Measurements from ENCODE around the gene ZNF284. TPM values are rescaled to one million over a fixed set of nuclear protein-coding genes. Genes with fewer than 3 reads are reported as not detected.
"Not testable (repeated sequence)": the region's sequence is repeated elsewhere in the genome, so short reads cannot be mapped to it uniquely, and the experiment has no call there.

The ZNF284 gene
- total RNA-seq, 2 donors from 2014 or later = 2.3 to 2.4 TPM

DNA sequence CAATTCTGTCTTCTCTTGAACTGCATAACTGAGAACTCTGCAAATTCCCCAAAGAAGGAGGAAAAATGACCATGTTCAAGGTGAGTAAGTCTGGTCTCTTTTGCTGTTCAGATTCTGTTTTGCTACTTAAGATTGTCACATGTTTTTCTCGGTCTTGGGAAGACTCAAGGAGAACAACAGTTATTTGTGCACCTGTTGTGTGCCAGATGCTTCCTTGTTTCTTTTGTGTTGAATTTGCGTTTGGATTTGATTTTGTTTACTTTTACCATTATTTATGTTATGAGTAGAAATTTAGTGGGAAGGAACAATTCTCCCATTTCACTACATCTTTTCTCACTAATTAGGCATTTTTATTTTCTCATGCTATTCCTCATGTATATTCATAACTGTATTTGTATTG is 4.4 kb downstream of the ZNF284 start:
- no peak for DNase-seq (ENCODE audit: low spot score in 2 of 2)
- H3K36me3 Mint-ChIP-seq = peaks cover 35 to 43% of the 10 kb centered on the region in 2 donors
- peaks cover 5 to 11% of the 10 kb centered on the region in 2 donors for H3K9me3 Mint-ChIP-seq
- ATAC-seq = no peak
- H3K27ac Mint-ChIP-seq = no peak overlapping the region

DNA sequence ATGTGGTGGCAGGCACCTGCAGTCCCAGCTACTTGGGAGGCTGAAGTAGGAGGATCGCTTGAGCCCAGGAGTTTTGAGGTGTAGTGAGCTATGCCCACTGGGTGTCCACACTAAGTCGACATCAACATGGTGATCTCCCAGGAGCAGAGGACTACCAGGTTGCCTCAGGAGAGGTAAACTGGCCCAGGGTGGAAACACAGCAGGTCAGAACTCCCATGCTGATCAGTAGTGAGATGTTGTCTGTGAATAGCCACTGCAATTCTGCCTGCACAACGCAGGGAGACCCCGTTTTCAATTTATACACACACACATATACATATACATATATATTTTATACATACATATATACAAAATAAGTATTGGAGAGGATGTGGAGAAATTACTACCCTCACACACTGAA is 20.1 kb downstream of the ZNF284 start:
- DNase-seq (ENCODE audit: low spot score in 2 of 2) = no peak
- H3K9me3 Mint-ChIP-seq = peaks cover 0 to 5% of the 10 kb centered on the region in 2 donors

DNA sequence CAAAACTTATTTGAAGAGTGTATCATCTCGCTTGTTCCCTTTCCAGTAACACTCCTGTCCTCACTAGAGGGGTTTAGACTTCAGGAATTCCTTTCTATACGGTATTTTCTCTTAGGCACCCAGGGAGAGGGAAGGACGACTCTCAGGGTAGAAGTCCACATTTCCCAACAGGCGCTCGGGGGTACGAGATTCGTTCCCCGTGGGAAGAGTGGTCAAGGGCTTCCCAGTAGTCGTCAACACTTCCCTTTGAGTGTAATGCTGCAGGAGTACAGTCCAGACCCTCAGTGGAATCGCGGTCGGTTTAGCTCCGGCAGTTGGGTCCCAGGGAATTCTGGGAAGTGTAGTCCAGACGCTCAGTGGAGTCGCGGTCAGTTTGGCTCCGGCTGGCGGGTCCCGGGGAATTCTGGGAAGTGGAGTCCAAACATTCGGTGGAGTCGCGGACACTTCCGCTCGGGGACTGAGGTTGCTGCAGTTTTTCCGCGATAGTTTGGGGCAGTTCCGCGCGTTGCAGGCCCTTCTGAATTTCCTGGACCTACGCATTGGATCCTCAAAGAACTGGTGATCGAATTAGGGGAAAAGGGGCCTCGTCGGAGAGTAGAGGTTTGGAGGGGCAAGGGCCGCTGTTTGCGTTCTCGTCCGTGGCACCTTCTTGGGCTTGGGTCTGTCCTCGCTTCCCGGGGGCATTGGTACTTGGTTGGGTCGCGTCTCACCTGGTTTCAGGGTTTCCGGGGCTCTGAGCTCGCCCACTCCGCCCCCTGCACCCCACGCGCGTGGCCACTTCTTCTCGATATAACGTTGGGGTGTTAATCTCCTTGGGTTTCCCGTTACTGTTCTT is 22.2 kb downstream of the ZNF284 start, which contains the start of gene ZNF224:
TSS of gene ZNF224 (plus strand) at position 431 of the 835 bp plus-strand sequence. CDS start 3,513 bp downstream, outside the sequence.
- DNase-seq (ENCODE audit: low spot score in 2 of 2) (peak; percentile 71 to 77), ATAC-seq (peak; percentile 76 to 95)
- peak within 1 kb of the TSS; percentile 94 to 95 for H3K27ac Mint-ChIP-seq
- H3K36me3 Mint-ChIP-seq = peaks cover 34 to 51% of the 10 kb centered on the region in 2 donors
- H3K9me3 Mint-ChIP-seq = peaks cover 4 to 12% of the 10 kb centered on the region in 2 donors

More for the DNA sequence above, 20.1 kb downstream of the ZNF284 start:
- no peak for ATAC-seq
- no peak overlapping the region for H3K27ac Mint-ChIP-seq
- peaks cover 17 to 33% of the 10 kb centered on the region in 2 donors for H3K36me3 Mint-ChIP-seq

DNA sequence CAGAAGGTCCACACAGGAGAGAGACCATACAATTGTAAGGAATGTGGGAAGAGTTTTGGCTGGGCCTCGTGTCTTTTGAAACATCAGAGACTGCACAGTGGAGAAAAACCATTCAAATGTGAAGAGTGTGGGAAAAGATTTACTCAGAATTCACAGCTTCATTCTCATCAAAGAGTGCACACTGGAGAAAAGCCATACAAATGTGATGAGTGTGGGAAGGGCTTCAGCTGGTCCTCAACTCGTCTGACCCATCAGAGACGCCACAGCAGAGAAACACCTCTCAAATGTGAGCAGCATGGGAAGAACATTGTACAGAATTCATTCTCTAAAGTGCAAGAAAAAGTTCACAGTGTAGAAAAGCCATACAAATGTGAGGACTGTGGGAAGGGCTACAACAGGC is 35.8 kb downstream of the ZNF284 start:
- H3K36me3 Mint-ChIP-seq = peaks cover 55 to 82% of the 10 kb centered on the region in 2 donors
- no peak for DNase-seq (ENCODE audit: low spot score in 2 of 2)
- no peak overlapping the region for H3K27ac Mint-ChIP-seq
- ATAC-seq = no peak
- peaks cover 45 to 57% of the 10 kb centered on the region in 2 donors for H3K9me3 Mint-ChIP-seq

DNA sequence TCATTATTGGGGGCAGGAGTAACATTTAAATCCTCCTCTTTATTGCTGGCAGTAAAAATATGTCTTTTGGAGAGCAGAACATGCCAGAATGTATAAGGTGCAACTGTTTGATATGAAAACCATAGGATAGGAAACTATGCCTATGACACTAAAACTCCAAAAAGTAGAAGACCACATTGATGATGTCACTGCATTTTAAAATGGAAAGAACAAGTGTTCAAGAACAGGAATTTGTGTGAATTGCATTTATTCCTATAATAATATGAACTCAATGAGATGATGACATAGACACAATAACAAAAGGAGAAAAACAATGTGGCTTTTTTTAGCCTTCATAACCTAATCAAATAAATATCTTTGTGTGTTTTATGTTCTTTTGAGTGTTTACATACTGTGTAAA is 37.5 kb downstream of the ZNF284 start:
- Mint-ChIP-seq H3K27ac (no peak overlapping the region), H3K9me3 (peaks cover 37 to 44% of the 10 kb centered on the region in 2 donors), H3K36me3 (peaks cover 50 to 71% of the 10 kb centered on the region in 2 donors)
- ATAC-seq = no peak
- DNase-seq (ENCODE audit: low spot score in 2 of 2) = no peak

DNA sequence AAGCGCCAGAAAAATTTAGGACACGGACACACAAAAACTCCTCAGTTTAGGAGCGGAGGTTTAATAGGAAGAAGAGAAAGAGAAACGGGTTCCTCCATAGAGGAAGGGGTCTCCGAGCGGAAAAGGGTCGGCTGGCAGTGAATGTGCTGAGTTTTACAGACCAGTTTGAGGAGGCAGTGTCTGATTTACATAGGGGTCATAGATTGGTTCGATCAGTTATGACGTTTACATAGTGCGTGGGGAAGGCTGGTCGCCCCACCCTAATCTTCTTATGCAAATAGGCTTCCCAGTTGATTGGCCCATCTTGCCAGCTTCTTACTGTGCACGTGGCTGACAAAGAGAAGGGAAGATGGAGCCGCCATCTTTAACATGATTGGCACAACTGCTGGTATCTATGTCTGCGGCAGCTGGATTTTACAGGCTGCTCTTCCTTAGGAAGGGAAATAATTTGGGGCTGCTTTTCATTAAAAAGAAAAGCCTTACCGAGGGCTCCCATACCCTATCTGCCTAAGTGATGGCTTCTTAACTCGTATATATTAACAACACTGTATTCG is 40.0 kb downstream of the ZNF284 start:
- peak in 1 of 2 donors; percentile 44 for ATAC-seq
- Mint-ChIP-seq H3K9me3 (peaks cover 23 to 38% of the 10 kb centered on the region in 2 donors), H3K27ac (no peak overlapping the region), H3K36me3 (peaks cover 41 to 48% of the 10 kb centered on the region in 2 donors)
- DNase-seq (ENCODE audit: low spot score in 2 of 2) = no peak

DNA sequence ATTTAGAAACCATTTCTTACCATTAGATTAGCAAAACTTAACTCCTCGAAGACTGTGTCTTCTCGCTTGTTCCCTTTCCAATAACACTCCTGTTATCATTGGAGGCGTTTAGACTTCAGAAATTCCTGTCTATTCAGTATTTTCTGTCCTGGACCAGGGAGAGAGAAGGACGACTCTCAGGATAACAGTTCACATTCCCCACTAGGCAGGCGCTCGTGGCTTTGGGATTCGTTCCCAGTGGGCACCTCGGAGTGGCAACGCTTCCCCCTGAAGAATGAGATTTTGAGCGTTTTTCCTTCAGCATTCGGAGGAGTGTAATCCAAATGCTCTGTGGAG is 40.8 kb downstream of the ZNF284 start:
- H3K9me3 Mint-ChIP-seq = peaks cover 15 to 30% of the 10 kb centered on the region in 2 donors
- ATAC-seq = no peak

DNA sequence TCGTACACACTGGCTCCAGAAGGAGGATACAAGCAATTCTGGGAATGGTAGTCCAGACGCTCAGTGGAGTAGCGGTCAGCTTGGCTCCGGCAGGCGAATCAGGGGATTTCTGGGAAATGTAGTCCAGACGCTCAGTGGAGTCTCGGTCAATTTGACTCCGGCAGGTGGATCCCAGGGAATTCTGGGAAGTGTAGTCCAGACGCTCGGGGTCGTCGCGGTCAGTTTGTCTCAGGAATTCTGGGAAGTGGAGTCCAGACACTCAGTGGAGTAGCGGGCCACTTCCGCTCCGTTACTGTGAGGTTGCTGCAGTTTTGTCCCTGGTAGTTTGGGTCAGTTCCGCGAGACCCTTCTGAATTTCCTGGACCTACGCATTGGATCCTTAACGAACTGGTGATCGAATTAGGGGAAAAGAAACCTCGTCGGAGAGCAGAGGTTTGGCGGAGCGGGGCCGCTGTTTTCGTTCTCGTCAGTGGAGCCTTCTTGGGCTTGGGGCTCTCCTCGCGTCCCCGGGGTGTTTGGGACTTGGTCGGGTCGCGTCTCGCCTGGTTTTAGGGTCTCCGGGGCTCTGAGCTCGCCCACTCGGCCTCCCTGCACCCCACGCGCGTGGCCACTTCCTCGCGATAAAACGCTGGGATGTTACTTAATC is 41.3 kb downstream of the ZNF284 start, which contains the start of gene ZNF225:
TSS of gene ZNF225 (plus strand) at position 262 of the 646 bp plus-strand sequence. CDS start 2,429 bp downstream, outside the sequence.
- H3K27ac Mint-ChIP-seq = peak within 1 kb of the TSS; percentile 86 to 94
- peaks cover 10 to 25% of the 10 kb centered on the region in 2 donors for H3K9me3 Mint-ChIP-seq
- peak; percentile 57 to 80 for DNase-seq (ENCODE audit: low spot score in 2 of 2)
- peak; percentile 81 to 91 for ATAC-seq
- peaks cover 28 to 44% of the 10 kb centered on the region in 2 donors for H3K36me3 Mint-ChIP-seq

More for the DNA sequence above, 40.8 kb downstream of the ZNF284 start:
- Mint-ChIP-seq H3K27ac (peak overlapping the region; percentile 86 to 94), H3K36me3 (peaks cover 33 to 44% of the 10 kb centered on the region in 2 donors)
- no peak for DNase-seq (ENCODE audit: low spot score in 2 of 2)

DNA sequence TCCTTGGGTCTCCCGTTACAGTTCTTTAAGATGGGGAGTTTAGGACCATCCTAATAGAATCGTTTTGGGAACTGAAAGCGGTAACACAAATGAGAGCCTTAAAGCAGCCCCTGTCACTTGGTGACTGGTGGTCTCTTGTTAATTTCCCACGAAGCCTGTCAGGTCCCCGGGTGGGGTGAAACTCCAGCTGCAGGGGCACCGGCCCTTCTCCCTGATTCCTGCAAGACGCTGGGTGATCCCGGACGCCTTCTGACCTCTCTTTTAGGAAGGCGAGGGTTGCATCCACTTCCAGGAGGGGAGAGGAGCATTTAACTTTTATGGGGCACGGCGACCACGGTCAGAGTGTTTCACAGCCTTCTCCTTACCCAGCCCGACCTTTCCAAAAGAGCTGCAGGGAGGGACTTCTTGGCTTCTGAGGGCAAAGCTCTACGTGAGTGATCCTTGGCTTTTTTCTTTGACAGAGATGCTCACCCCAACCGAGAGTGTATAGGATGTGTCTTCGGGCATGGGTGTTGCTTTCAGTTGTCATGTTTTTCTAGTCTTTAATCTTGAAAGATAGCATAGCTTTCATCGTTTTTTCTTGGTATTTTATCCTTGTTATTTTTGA is 41.9 kb downstream of the ZNF284 start:
- peak overlapping the region; percentile 14 to 86 for H3K27ac Mint-ChIP-seq
- ATAC-seq = peak in 1 of 2 donors; percentile 41
- peaks cover 8 to 23% of the 10 kb centered on the region in 2 donors for H3K9me3 Mint-ChIP-seq
- H3K36me3 Mint-ChIP-seq = peaks cover 27 to 47% of the 10 kb centered on the region in 2 donors
- no peak for DNase-seq (ENCODE audit: low spot score in 2 of 2)

DNA sequence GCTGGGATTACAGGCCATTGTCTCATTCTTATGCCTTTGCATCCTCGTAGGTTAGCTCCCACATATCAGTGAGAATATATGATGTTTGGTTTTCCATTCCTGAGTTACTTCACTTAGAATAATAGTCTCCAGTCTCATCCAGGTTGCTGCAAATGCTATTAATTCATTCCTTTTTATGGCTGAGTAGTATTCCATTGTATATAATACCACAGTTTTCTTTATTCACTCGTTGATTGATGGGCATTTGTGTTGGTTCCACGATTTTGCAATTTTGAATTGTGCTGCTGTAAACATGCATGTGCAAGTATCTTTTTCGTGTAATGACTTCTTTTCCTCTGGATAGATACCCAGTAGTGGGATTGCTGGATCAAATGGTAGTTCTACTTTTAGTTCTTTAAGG is 49.2 kb downstream of the ZNF284 start:
- H3K27ac Mint-ChIP-seq; DNase-seq (ENCODE audit: low spot score in 2 of 2); ATAC-seq: not testable (repeated sequence)
- Mint-ChIP-seq H3K36me3 (peaks cover 71 to 78% of the 10 kb centered on the region in 2 donors), H3K9me3 (peaks cover 45 to 53% of the 10 kb centered on the region in 2 donors)

DNA sequence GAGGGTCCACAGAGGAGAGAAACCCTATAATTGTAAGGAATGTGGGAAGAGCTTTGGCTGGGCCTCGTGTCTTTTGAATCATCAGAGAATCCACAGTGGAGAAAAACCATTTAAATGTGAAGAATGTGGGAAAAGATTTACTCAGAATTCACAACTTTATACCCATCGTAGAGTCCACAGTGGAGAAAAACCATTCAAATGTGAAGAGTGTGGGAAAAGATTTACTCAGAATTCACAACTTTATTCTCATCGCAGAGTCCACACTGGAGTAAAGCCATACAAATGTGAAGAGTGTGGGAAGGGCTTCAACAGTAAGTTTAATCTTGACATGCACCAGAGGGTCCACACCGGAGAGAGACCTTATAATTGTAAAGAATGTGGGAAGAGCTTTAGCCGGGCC is 60.0 kb downstream of the ZNF284 start:
- H3K9me3 Mint-ChIP-seq = peaks cover 24 to 33% of the 10 kb centered on the region in 2 donors
- H3K36me3 Mint-ChIP-seq = peaks cover 12 to 29% of the 10 kb centered on the region in 2 donors
- ATAC-seq = no peak
- no peak overlapping the region for H3K27ac Mint-ChIP-seq
- no peak for DNase-seq (ENCODE audit: low spot score in 2 of 2)

Other genes starting within 250 kb of the ZNF284 start
- gene ZNF283, start 244.8 kb upstream of the ZNF284 start, total RNA-seq = 10 to 100 TPM in 1 of 2 donors, 1 to 10 TPM in 1; 7.7 to 12.0 TPM
- gene ZNF404, start 188.2 kb upstream of the ZNF284 start, total RNA-seq = 1 to 10 TPM in 1 of 2 donors, under 1 TPM in 1; 0.73 to 2.7 TPM
- gene ZNF45, start 136.9 kb upstream of the ZNF284 start, total RNA-seq = 10 to 100 TPM; 10.5 to 10.8 TPM
- 1 to 10 TPM; 1.1 to 3.4 TPM for gene ZNF221, start 120.9 kb upstream of the ZNF284 start, total RNA-seq
- 1 to 10 TPM; 4.1 TPM for gene ZNF155, start 88.0 kb upstream of the ZNF284 start, total RNA-seq
- 1 to 10 TPM; 3.6 to 5.1 TPM for gene ZNF230, start 69.2 kb upstream of the ZNF284 start, total RNA-seq
- gene ZNF222, start 46.8 kb upstream of the ZNF284 start, total RNA-seq = 1 to 10 TPM; 1.8 to 2.0 TPM
- gene ZNF223, start 20.1 kb upstream of the ZNF284 start, total RNA-seq = 1 to 10 TPM in 1 of 2 donors, under 1 TPM in 1; 0.60 to 1.4 TPM
- gene ZNF224, start 22.2 kb downstream of the ZNF284 start, total RNA-seq = 10 to 100 TPM; 14.8 to 22.4 TPM
- 1 to 10 TPM in 1 of 2 donors, under 1 TPM in 1; 0.96 to 2.7 TPM for gene ZNF225, start 41.2 kb downstream of the ZNF284 start, total RNA-seq
- 10 to 100 TPM in 1 of 2 donors, 1 to 10 TPM in 1; 9.3 to 10.8 TPM for gene ZNF234, start 69.4 kb downstream of the ZNF284 start, total RNA-seq
- gene ZNF226, start 92.9 kb downstream of the ZNF284 start, total RNA-seq = 10 to 100 TPM; 12.2 to 14.6 TPM
- gene ZNF227, start 140.4 kb downstream of the ZNF284 start, total RNA-seq = 10 to 100 TPM; 20.2 TPM
- under 1 TPM in 1 of 2 donors, not detected in 1; 0.52 TPM for gene ZNF233, start 187.7 kb downstream of the ZNF284 start, total RNA-seq
- gene ZNF235, start 232.9 kb downstream of the ZNF284 start, total RNA-seq = 1 to 10 TPM; 1.5 to 3.3 TPM

All from activated naive CD4-positive, alpha-beta T cell treated with anti-CD3 and anti-CD28 coated beads, Interleukin-2, amount 50 U/mL, for 72 hours (primary cell).